Left renal cortex interstitium (tissue), 4 donors: Measurements from ENCODE around the gene RNF13. TPM values are rescaled to one million over a fixed set of nuclear protein-coding genes. Genes with fewer than 3 reads are reported as not detected.
"Not testable (repeated sequence)": the region's sequence is repeated elsewhere in the genome, so short reads cannot be mapped to it uniquely, and the experiment has no call there.

Experiments used
- DNase-seq, 4 donors: peaks; one replicate each; pipeline ENCODE4 v3.0.0-alpha.2; 2013; ENCODE audit warnings: low read depth in 4 of 4, low spot score in 2 of 4, missing footprints in 1 of 4
- polyA plus RNA-seq, 4 donors: library from polyadenylated mRNA; unstranded; fragments of 120-200 nt; gene quantifications; one replicate each; pipeline ENCODE4 v1.2.1, GENCODE V29; 2013; ENCODE audit not compliant: insufficient read length in 4 of 4

The RNF13 gene
- polyA plus RNA-seq, 4 donors, result 69.3 to 110 (median 88.0) TPM

GRCh38 chr3:149981979-149982378, 169.0 kb downstream of the RNF13 start:
- DNase-seq, result not testable (repeated sequence)

GRCh38 chr3:149983053-149983452, 170.0 kb downstream of the RNF13 start:
- not testable (repeated sequence) for DNase-seq

GRCh38 chr3:149983628-149984027, 170.6 kb downstream of the RNF13 start:
- DNase-seq, result no peak

GRCh38 chr3:149989307-149989706, 176.3 kb downstream of the RNF13 start:
- DNase-seq, result no peak

GRCh38 chr3:149990423-149990948, 177.5 kb downstream of the RNF13 start:
- DNase-seq, result no peak

- no peak for DNase-seq
Measured at GRCh38 chr3:149992416-149993058, 179.5 kb downstream of the RNF13 start.

GRCh38 chr3:149998946-149999345, 185.9 kb downstream of the RNF13 start:
- no peak for DNase-seq

- no peak for DNase-seq
Measured at GRCh38 chr3:149999421-149999820, 186.4 kb downstream of the RNF13 start.

GRCh38 chr3:150000641-150001040, 187.6 kb downstream of the RNF13 start:
- no peak for DNase-seq

- DNase-seq, result no peak
Measured at GRCh38 chr3:150005243-150006112, 192.5 kb downstream of the RNF13 start.

GRCh38 chr3:150006794-150007193, 193.8 kb downstream of the RNF13 start:
- no peak for DNase-seq

Other genes starting within 250 kb of the RNF13 start
- 10 to 100 TPM; 88.7 to 99.8 (median 93.5) TPM for gene WWTR1, start 155.2 kb upstream of the RNF13 start, polyA plus RNA-seq
- gene COMMD2, start 60.7 kb upstream of the RNF13 start, polyA plus RNA-seq, result 10 to 100 TPM; 55.5 to 62.1 (median 57.9) TPM
- gene ANKUB1, start 20.7 kb upstream of the RNF13 start, polyA plus RNA-seq, result under 1 TPM in 3 of 4 donors, not detected in 1; 0.17 to 0.70 (median 0.36) TPM
- gene PFN2, start 157.7 kb downstream of the RNF13 start, polyA plus RNA-seq, result 100 to 1,000 TPM; 380 to 474 (median 439) TPM